HG02970 (cell line): Measurements from ENCODE around the gene CXCR1.
"Not testable (repeated sequence)": the region's sequence is repeated elsewhere in the genome, so short reads cannot be mapped to it uniquely, and the experiment has no call there.

ENCODE experiments used
- ATAC-seq: cut with Tn5 transposase; IDR thresholded peaks from one replicate; pipeline ENCODE4 v1.9.1; 2021; ENCODE audit warnings: mild to moderate bottlenecking, moderate library complexity, moderate number of reproducible peaks; ENCODE audit not compliant: unreplicated experiment, low FRiP score

Gene CXCR1

GRCh38 chr2:218166791-218167190, at the start of gene CXCR1:
TSS of gene CXCR1 (minus strand) at chr2:218166962. CDS start at chr2:218165211, 1,751 bp downstream.
- no peak for ATAC-seq

DNA sequence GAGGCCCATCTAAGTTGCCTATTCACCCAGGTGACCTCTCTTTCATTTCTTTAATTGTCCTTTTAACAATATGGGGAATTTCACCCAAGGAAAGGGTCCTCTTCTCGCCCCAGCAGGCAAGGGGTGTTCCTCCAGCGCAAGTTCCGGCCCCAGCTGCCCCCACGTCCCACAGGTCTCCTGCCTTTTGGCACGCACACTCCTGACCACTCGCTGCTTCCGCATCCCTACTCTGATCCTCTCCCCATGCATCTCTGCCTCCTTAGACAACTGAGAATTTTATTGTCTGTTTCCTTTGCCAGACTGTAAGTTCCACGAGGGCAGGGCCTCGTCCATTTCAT, 49.5 kb upstream of the CXCR1 start:
- no peak for ATAC-seq

- ATAC-seq = no peak
These were observed 47.4 kb upstream of the CXCR1 start for GRCh38 chr2:218214116-218214515.

GRCh38 chr2:218209078-218209477, 42.3 kb upstream of the CXCR1 start:
- ATAC-seq = no peak

DNA sequence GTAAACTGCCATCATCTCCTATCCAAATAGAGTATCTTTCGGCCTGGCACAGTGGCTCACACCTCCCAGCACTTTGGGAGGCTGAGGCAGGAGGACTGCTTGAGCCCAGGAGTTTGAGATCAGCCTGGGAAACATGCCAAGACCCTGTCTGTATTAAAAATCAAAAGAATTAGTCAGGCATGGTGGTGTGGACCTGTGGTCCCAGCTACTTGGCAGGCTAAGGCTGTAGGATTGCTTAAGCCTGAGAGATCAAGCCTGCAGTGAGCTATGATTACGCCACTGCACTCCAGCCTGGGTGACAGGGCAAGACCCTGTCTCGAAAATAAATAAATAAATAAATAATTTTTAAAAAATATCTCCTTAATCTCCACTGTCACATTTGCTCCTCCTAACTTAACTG, 35.5 kb upstream of the CXCR1 start:
- no peak for ATAC-seq

GRCh38 chr2:218196974-218197373, 30.2 kb upstream of the CXCR1 start:
- ATAC-seq = no peak

DNA sequence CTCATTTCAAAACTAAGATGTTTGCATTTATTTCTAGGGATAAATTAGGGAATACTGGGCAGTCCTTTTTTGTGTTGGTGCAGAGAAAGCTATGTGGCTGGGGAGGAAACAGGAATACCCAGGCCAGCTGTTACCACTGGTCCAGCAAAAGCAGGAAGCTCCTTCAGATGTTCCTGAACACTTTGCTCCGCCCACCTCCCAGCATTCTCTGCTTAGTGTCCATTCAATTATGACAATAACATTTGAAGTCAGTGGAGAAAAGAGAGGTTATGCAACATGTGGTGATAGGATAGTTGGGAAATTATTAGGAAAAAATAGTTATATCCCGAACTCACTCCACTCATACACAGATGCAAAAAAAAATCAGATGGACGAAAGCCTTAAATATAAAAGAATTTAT, 28.1 kb upstream of the CXCR1 start:
- no peak for ATAC-seq

- no peak for ATAC-seq
These were observed 26.9 kb upstream of the CXCR1 start for GRCh38 chr2:218193701-218194100.

DNA sequence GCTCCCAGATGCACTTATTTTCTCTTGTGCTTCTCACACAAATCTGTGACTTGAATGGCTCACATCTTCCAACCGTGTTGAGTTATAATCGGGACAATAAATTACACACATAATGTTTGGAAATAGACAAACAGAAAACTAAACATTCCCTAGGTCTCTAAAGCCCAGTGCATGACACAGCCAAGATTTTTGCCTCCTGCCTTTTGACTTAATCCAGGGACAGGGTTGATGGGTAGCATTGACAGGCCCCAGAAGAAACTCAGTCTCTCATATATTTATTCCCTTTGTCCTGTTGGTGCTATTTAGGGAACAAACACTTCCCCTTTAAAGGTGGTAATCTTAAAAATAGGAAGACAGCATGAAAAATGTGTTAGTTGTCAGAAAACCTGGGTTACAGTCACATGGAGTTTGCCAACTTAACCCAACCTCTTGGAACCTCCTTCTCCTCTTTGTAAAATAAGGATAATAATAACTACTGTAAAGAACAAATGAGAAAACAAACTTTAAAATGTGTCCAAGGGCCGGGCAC, 26.2 kb upstream of the CXCR1 start:
- no peak for ATAC-seq

DNA sequence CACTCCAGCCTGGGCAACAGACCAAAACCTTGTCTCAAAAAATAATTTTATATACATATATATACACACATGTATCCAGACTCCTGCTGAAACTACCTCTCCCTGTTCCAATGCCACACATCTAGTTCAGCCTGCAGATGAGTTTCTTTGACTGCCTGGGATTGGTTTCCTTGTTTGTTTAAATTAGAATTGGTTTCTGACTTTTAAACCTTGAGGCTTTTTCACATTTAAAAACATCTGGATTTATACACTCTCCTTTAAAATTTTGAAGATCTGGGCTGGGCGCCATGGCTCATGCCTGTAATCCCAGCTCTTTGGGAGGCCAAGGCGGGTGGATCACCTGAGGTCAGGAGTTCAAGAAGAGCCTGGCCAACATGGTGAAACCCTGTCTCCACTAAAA, 21.8 kb upstream of the CXCR1 start:
- ATAC-seq = no peak

DNA sequence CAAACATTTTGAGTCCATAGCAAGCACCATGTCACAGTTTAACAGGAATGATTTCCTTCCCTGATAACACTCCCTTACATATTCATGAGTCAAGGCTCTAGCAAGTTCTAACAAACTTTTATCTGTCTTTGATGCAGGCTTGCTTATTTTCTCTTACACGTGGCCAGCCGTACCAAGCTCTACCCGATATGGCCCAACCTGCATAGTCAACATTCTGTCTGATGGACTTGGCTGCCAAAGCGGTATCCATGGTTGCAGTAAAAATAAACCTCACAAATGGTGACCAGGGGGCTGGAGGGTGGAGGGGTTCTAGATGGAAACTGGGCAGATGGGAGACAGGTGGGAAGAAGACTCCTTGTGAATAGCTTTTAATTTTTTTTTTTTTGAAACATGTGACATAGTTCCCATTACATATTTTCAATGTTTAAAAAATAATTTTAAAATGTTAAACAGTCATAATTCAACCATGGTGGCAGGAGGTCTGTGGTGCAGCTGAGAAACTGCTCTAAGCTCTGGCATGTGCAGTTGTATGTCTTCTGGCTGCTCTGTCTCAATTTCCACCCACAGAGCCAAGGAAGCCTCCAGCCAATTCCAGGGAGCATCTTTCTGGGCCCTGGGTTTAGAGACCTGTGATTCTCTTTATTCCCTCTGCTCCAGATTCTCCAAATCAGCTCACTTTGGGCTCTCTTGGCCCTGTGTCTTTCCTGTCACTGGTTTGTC, 20.7 kb upstream of the CXCR1 start:
- ATAC-seq = no peak

GRCh38 chr2:218186876-218187275, 20.1 kb upstream of the CXCR1 start:
- no peak for ATAC-seq

- ATAC-seq = no peak
These were observed 19.6 kb upstream of the CXCR1 start for GRCh38 chr2:218186355-218186766.

DNA sequence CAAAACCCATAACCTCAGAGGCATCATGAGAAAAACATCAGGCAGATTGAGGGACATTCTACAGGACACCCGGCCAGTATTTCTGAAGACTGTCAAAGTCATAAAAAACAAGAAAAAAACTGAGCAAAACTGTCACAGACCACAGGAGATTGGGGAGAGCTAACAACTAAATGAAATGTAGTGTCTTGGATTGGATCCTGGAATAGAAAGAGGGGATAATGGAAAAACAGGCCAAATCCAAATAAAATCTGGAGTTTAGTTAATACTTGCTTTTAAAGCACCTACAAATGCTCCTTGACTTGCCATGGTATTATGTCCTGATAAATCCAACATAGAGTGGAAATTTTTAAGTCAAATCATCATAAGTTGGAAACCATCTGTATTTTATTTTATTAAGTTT, 17.6 kb upstream of the CXCR1 start:
- no peak for ATAC-seq

- no peak for ATAC-seq
These were observed 13.8 kb upstream of the CXCR1 start for GRCh38 chr2:218180467-218181114.

DNA sequence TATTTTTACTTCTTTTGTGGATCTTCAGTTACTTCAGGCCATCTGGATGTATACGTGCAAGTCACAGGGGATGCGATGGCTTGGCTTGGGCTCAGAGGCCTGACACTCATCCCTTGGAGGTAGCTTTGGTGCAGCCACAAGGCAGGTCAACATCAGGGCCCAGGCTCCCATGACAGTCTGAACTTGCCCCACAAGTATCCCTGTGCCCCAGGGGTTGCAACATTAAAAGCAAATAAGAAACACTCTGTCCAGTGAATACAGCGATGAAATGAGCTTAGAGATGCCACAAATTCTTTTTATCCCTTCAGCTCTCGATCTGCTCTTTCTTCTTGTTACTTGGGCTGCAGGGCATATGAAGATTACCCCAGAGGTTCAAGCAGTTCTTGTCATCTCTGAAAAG, 13.0 kb upstream of the CXCR1 start:
- ATAC-seq = no peak

GRCh38 chr2:218172845-218173244, 6.1 kb upstream of the CXCR1 start:
- no peak for ATAC-seq

GRCh38 chr2:218171744-218172143, 5.0 kb upstream of the CXCR1 start:
- ATAC-seq = not testable (repeated sequence)

GRCh38 chr2:218169757-218170546, 3.2 kb upstream of the CXCR1 start:
- ATAC-seq = no peak

GRCh38 chr2:218168635-218169462, 2.1 kb upstream of the CXCR1 start:
- no peak for ATAC-seq
